ENCODE results near the gene AQP12B. TPM values are rescaled to one million over a fixed set of nuclear protein-coding genes. Genes with fewer than 3 reads are reported as not detected.

AQP12B gene
- total RNA-seq, 3 donors from 2014 or later = not detected

- Histone ChIP-seq H3K4me1 (no peaks in the 10 kb centered on the region), H3K36me3 (no peaks in the 10 kb centered on the region)
- TF ChIP-seq CTCF (IDR thresholded peaks at IDR 0.05) = no peak
- no peak for TF ChIP-seq POLR2A (IDR thresholded peaks at IDR 0.05)
- no peak for TF ChIP-seq POLR2AphosphoS5 (IDR thresholded peaks at IDR 0.05)
Measured at GRCh38 chr2:240717681-240718581, 35.2 kb upstream of the AQP12B start.

GRCh38 chr2:240717181-240717641, 34.5 kb upstream of the AQP12B start:
- Histone ChIP-seq H3K27me3 (peaks cover 0 to 6% of the 10 kb centered on the region in 2 donors), H3K9me3 (no peaks in the 10 kb centered on the region), H3K36me3 (no peaks in the 10 kb centered on the region), H3K4me3 (no peak overlapping the region), H3K27ac (no peak overlapping the region), H3K4me1 (no peaks in the 10 kb centered on the region)
- TF ChIP-seq CTCF (IDR thresholded peaks at IDR 0.05) (no peak), POLR2A (IDR thresholded peaks at IDR 0.05) (no peak), POLR2AphosphoS5 (IDR thresholded peaks at IDR 0.05) (no peak)
- no peak for DNase-seq (ENCODE audit: low spot score in 2 of 2)
- intact Hi-C loops (cut with DNase I; ENCODE audit: low total_unique reads) = no loop called here

More at GRCh38 chr2:240717681-240718581, 35.2 kb upstream of the AQP12B start:
- no peak overlapping the region for H3K27ac ChIP-seq
- peaks cover 0 to 6% of the 10 kb centered on the region in 2 donors for H3K27me3 ChIP-seq
- intact Hi-C loops (cut with DNase I; ENCODE audit: low total_unique reads) = no loop called here
- H3K9me3 ChIP-seq = no peaks in the 10 kb centered on the region
- DNase-seq (ENCODE audit: low spot score in 2 of 2) = no peak
- no peak overlapping the region for H3K4me3 ChIP-seq

DNA sequence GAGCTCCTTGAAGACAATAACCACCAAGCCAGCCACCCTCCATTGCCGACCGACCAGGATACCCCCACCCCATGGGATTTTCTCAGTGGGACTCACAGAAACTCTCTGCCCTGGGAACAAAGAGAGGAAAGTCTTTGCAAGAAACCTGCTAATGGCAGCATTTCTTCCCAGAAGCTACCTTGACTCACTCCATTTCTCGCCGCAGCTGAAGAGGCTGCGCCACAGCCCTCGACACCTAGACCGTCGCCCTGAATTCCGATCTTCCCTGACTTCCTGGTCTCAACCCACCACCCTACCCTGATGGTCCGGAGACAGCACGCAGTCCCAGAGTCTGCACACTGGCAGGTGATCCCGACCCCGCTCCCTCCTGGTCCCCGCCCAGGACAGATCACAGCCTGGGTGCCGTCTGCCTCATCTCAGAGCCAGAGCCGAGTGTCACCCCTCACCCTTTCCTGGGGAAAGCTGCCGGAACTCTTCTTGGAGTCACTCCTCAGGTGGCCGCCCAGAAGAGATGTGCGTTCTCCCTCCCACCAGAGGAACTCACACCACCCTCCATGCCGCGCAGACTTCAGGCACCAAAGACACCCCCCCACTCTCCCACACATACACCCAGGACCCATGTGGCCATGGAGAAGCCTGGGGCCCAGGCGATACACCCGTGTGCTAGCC, 33.6 kb upstream of the AQP12B start:
- no peaks in the 10 kb centered on the region for H3K36me3 ChIP-seq
- intact Hi-C loops (cut with DNase I; ENCODE audit: low total_unique reads) = no loop called here
- TF ChIP-seq POLR2A (IDR thresholded peaks at IDR 0.05) (no peak), CTCF (IDR thresholded peaks at IDR 0.05) (no peak), POLR2AphosphoS5 (IDR thresholded peaks at IDR 0.05) (no peak)
- no peaks in the 10 kb centered on the region for H3K4me1 ChIP-seq
- no peak for DNase-seq (ENCODE audit: low spot score in 2 of 2)
- no peak overlapping the region for H3K4me3 ChIP-seq
- H3K27me3 ChIP-seq = peaks cover 0 to 6% of the 10 kb centered on the region in 2 donors
- no peak overlapping the region for H3K27ac ChIP-seq
- no peaks in the 10 kb centered on the region for H3K9me3 ChIP-seq

- Histone ChIP-seq H3K4me1 (no peaks in the 10 kb centered on the region), H3K36me3 (no peaks in the 10 kb centered on the region), H3K27me3 (peaks cover 0 to 6% of the 10 kb centered on the region in 2 donors), H3K4me3 (no peak overlapping the region), H3K27ac (no peak overlapping the region), H3K9me3 (no peaks in the 10 kb centered on the region)
- intact Hi-C loops (cut with DNase I; ENCODE audit: low total_unique reads) = no loop called here
- no peak for TF ChIP-seq CTCF (IDR thresholded peaks at IDR 0.05)
- TF ChIP-seq POLR2AphosphoS5 (IDR thresholded peaks at IDR 0.05) = no peak
- TF ChIP-seq POLR2A (IDR thresholded peaks at IDR 0.05) = no peak
- DNase-seq (ENCODE audit: low spot score in 2 of 2) = no peak
Measured at GRCh38 chr2:240714747-240715725, 32.4 kb upstream of the AQP12B start.
